Left renal cortex interstitium (tissue), 4 donors: ENCODE results near the gene GZMM. TPM values are rescaled to one million over a fixed set of nuclear protein-coding genes. Genes with fewer than 3 reads are reported as not detected.

ENCODE experiments used
- DNase-seq, 4 donors: peaks; one replicate each; pipeline ENCODE4 v3.0.0-alpha.2; 2013; ENCODE audit warnings: low read depth in 4 of 4, low spot score in 2 of 4, missing footprints in 1 of 4
- polyA plus RNA-seq, 4 donors: library from polyadenylated mRNA; unstranded; fragments of 120-200 nt; gene quantifications; one replicate each; pipeline ENCODE4 v1.2.1, GENCODE V29; 2013; ENCODE audit not compliant: insufficient read length in 4 of 4

The GZMM gene
- polyA plus RNA-seq, 4 donors: 0.25 to 0.48 (median 0.28) TPM

GRCh38 chr19:594265-594870, 50.5 kb downstream of the GZMM start:
- DNase-seq: no peak

GRCh38 chr19:595326-596262, 51.7 kb downstream of the GZMM start:
- DNase-seq: no peak

GRCh38 chr19:596263-596655, 52.4 kb downstream of the GZMM start:
- no peak for DNase-seq

- DNase-seq: no peak
These were observed 53.8 kb downstream of the GZMM start for GRCh38 chr19:597406-598315.

Other genes with a start within 250 kb of the GZMM start
- gene MIER2, start 199.3 kb upstream of the GZMM start, polyA plus RNA-seq: 10 to 100 TPM; 24.0 to 36.6 (median 31.3) TPM
- 1 to 10 TPM; 1.4 to 3.4 (median 2.9) TPM for gene C2CD4C, start 134.9 kb upstream of the GZMM start, polyA plus RNA-seq
- gene SHC2, start 83.0 kb upstream of the GZMM start, polyA plus RNA-seq: 10 to 100 TPM; 22.9 to 44.9 (median 38.6) TPM
- 1 to 10 TPM; 3.2 to 6.6 (median 4.0) TPM for gene MADCAM1, start 47.6 kb upstream of the GZMM start, polyA plus RNA-seq
- gene TPGS1, start 36.6 kb upstream of the GZMM start, polyA plus RNA-seq: 10 to 100 TPM in 3 of 4 donors, 1 to 10 TPM in 1; 6.4 to 19.5 (median 14.0) TPM
- 10 to 100 TPM; 57.9 to 77.6 (median 66.3) TPM for gene CDC34, start 12.3 kb upstream of the GZMM start, polyA plus RNA-seq
- 100 to 1,000 TPM; 392 to 568 (median 507) TPM for gene BSG, start 28.5 kb downstream of the GZMM start, polyA plus RNA-seq
- gene HCN2, start 45.8 kb downstream of the GZMM start, polyA plus RNA-seq: under 1 TPM; 0.27 to 0.58 (median 0.31) TPM
- gene POLRMT, start 89.5 kb downstream of the GZMM start, polyA plus RNA-seq: 10 to 100 TPM; 55.8 to 68.1 (median 60.8) TPM
- under 1 TPM; 0.27 to 0.96 (median 0.62) TPM for gene FGF22, start 95.8 kb downstream of the GZMM start, polyA plus RNA-seq
- gene RNF126, start 119.2 kb downstream of the GZMM start, polyA plus RNA-seq: 10 to 100 TPM; 22.6 to 41.5 (median 30.7) TPM
- gene FSTL3, start 132.3 kb downstream of the GZMM start, polyA plus RNA-seq: 10 to 100 TPM; 17.2 to 19.7 (median 19.4) TPM
- under 1 TPM; 0.13 to 0.48 (median 0.36) TPM for gene PRSS57, start 151.4 kb downstream of the GZMM start, polyA plus RNA-seq
- 100 to 1,000 TPM in 3 of 4 donors, 10 to 100 TPM in 1; 77.2 to 115 (median 106) TPM for gene PALM, start 164.9 kb downstream of the GZMM start, polyA plus RNA-seq
- 10 to 100 TPM in 1 of 4 donors, 1 to 10 TPM in 3; 6.0 to 10.1 (median 9.4) TPM for gene MISP, start 207.1 kb downstream of the GZMM start, polyA plus RNA-seq